IPS-18a (cell line): ENCODE measurements around the gene KLHL29.
"Not testable (repeated sequence)": the region's sequence is repeated elsewhere in the genome, so short reads cannot be mapped to it uniquely, and the experiment has no call there.

Experiments used
- H3K27ac ChIP-seq: one replicate; pipeline ENCODE4 v1.5.1; 2013; ENCODE audit warnings: low read length
- H3K27me3 ChIP-seq: one replicate; pipeline ENCODE4 v1.6.1; 2013; ENCODE audit warnings: mild to moderate bottlenecking, low read length; ENCODE audit not compliant: control insufficient read depth, insufficient read depth
- H3K36me3 ChIP-seq: one replicate; pipeline ENCODE4 v1.6.1; 2013; ENCODE audit warnings: low read depth, low read length; ENCODE audit not compliant: control insufficient read depth
- H3K4me1 ChIP-seq: one replicate; pipeline ENCODE4 v1.6.1; 2013; ENCODE audit warnings: low read depth, low read length; ENCODE audit not compliant: control insufficient read depth
- H3K4me3 ChIP-seq: one replicate; pipeline ENCODE4 v1.5.1; 2013; ENCODE audit warnings: low read length
- H3K9ac ChIP-seq: one replicate; pipeline ENCODE4 v1.6.1; 2013; ENCODE audit warnings: mild to moderate bottlenecking, low read length, moderate library complexity
- H3K9me3 ChIP-seq: one replicate; pipeline ENCODE4 v1.6.1; 2013; ENCODE audit warnings: low read depth, low read length; ENCODE audit not compliant: control insufficient read depth

KLHL29 gene

GRCh38 chr2:23384551-23385343 is at the start of gene KLHL29:
TSS of gene KLHL29 (plus strand) at chr2:23385179. CDS start at chr2:23562197, 177,018 bp downstream.
- Histone ChIP-seq H3K27ac (no peak within 1 kb of the TSS), H3K9me3 (no peaks in the 10 kb centered on the region), H3K4me1 (peaks cover 6% of the 10 kb centered on the region), H3K4me3 (peak within 1 kb of the TSS; percentile 64), H3K9ac (no peak within 1 kb of the TSS), H3K36me3 (no peaks in the 10 kb centered on the region), H3K27me3 (peaks cover 72% of the 10 kb centered on the region)

- H3K36me3 ChIP-seq, result no peaks in the 10 kb centered on the region
- H3K4me1 ChIP-seq, result no peaks in the 10 kb centered on the region
- no peak overlapping the region for H3K4me3 ChIP-seq
- no peaks in the 10 kb centered on the region for H3K27me3 ChIP-seq
- H3K9me3 ChIP-seq, result no peaks in the 10 kb centered on the region
- H3K9ac ChIP-seq, result no peak overlapping the region
- H3K27ac ChIP-seq, result no peak overlapping the region
Observed at GRCh38 chr2:23335550-23335949, 49.4 kb upstream of the KLHL29 start.

GRCh38 chr2:23342075-23342474 is 42.9 kb upstream of the KLHL29 start:
- Histone ChIP-seq H3K4me3 (no peak overlapping the region), H3K4me1 (no peaks in the 10 kb centered on the region), H3K27me3 (no peaks in the 10 kb centered on the region), H3K9ac (no peak overlapping the region), H3K27ac (no peak overlapping the region), H3K9me3 (no peaks in the 10 kb centered on the region), H3K36me3 (no peaks in the 10 kb centered on the region)

DNA sequence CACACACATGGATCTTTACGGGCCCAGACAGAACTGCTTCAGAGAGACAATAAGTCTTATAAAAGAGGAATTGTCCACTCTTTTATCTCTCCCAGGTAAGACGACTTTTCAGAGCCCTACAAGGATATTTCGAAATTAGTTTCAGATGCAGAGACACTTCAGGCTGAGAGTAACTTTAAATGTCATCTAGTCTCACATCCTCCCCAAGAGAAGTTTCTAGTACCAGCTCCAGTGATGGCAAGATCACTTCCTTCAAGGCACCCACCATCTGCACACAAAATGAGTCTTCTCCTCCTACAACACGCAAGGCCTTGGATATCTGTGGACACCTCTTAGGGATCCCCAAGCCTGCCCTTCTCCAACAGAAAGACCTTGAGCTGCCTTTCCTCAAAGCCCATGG is 39.0 kb upstream of the KLHL29 start:
- H3K27me3 ChIP-seq, result peaks cover 1% of the 10 kb centered on the region
- no peak overlapping the region for H3K4me3 ChIP-seq
- H3K9ac ChIP-seq, result no peak overlapping the region
- H3K27ac ChIP-seq, result no peak overlapping the region
- H3K36me3 ChIP-seq, result no peaks in the 10 kb centered on the region
- no peaks in the 10 kb centered on the region for H3K4me1 ChIP-seq
- H3K9me3 ChIP-seq, result no peaks in the 10 kb centered on the region

GRCh38 chr2:23346781-23347180 is 38.2 kb upstream of the KLHL29 start:
- no peaks in the 10 kb centered on the region for H3K36me3 ChIP-seq
- no peak overlapping the region for H3K9ac ChIP-seq
- H3K9me3 ChIP-seq, result no peaks in the 10 kb centered on the region
- peaks cover 8% of the 10 kb centered on the region for H3K27me3 ChIP-seq
- no peak overlapping the region for H3K27ac ChIP-seq
- peaks cover 2% of the 10 kb centered on the region for H3K4me1 ChIP-seq
- H3K4me3 ChIP-seq, result no peak overlapping the region

- H3K36me3 ChIP-seq, result no peaks in the 10 kb centered on the region
- no peak overlapping the region for H3K9ac ChIP-seq
- H3K9me3 ChIP-seq, result no peaks in the 10 kb centered on the region
- H3K27ac ChIP-seq, result no peak overlapping the region
- H3K4me3 ChIP-seq, result no peak overlapping the region
- peaks cover 5% of the 10 kb centered on the region for H3K4me1 ChIP-seq
- peaks cover 16% of the 10 kb centered on the region for H3K27me3 ChIP-seq
Observed at GRCh38 chr2:23347471-23348092, 37.4 kb upstream of the KLHL29 start.

- not testable (repeated sequence) for H3K9me3 ChIP-seq, H3K9ac ChIP-seq, H3K36me3 ChIP-seq, H3K27ac ChIP-seq, H3K4me3 ChIP-seq, H3K4me1 ChIP-seq
- H3K27me3 ChIP-seq, result peaks cover 18% of the 10 kb centered on the region
Observed at GRCh38 chr2:23348093-23348481, 36.9 kb upstream of the KLHL29 start.

DNA sequence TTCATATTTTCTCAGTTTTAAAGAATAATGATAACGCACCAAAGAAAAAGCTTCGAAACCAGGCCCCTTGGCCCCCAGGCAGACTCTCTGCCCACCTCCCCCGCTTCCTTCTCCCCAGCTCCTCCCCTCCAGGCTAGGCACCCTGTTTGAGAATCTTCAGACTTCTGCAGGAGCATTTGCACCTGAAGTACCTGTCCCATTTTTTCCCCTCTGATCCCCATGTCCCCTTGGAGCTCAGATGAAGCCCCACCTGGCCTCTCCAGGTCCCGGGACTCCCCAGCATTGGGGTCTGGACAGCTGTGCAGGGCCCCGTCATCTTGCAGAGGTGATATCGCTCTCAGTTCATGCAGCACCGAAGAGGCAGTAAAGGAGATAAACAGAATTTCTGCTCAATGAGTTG is 35.5 kb upstream of the KLHL29 start:
- Histone ChIP-seq H3K27ac (no peak overlapping the region), H3K4me1 (peaks cover 5% of the 10 kb centered on the region), H3K9me3 (no peaks in the 10 kb centered on the region), H3K9ac (no peak overlapping the region), H3K36me3 (no peaks in the 10 kb centered on the region), H3K4me3 (no peak overlapping the region), H3K27me3 (peaks cover 18% of the 10 kb centered on the region)

DNA sequence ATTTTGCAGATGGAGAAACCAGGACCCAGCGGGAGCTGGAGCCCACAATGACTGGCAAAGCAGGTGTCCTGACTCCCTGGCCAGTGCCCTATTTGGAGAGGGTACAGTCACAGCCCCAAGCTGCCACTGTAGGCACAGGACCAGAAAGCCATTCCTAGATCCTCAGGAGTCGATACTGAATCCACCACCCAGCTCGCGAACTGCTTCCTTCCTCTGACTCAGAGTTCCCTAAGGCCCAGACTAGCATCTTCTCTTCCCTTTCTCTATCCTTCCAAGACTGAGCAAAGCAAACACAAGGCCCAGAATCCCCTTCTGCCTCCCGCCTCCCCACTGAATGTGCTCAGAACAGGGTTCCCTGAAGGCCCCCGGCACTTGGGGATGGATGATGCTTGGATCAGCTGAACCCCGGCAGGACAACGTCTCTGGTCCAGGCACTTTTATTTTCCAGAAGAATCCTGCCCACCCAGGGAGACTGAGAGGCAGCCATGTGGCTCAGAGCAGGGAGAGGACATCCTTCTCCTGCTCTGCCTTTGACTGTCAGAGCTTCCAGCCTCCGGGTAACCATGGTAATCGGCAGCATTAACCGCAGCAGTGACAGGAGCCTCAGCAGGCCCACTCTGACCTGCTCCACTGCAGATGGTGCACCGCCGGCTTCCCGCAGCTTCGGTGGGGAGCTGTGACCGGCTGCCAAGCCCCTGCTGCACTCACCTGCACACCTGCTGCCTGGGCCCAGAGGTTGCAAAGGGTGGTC is 34.8 kb upstream of the KLHL29 start:
- Histone ChIP-seq H3K4me1 (peaks cover 5% of the 10 kb centered on the region), H3K9ac (no peak overlapping the region), H3K9me3 (no peaks in the 10 kb centered on the region), H3K4me3 (no peak overlapping the region), H3K27me3 (peaks cover 18% of the 10 kb centered on the region), H3K36me3 (no peaks in the 10 kb centered on the region), H3K27ac (no peak overlapping the region)

DNA sequence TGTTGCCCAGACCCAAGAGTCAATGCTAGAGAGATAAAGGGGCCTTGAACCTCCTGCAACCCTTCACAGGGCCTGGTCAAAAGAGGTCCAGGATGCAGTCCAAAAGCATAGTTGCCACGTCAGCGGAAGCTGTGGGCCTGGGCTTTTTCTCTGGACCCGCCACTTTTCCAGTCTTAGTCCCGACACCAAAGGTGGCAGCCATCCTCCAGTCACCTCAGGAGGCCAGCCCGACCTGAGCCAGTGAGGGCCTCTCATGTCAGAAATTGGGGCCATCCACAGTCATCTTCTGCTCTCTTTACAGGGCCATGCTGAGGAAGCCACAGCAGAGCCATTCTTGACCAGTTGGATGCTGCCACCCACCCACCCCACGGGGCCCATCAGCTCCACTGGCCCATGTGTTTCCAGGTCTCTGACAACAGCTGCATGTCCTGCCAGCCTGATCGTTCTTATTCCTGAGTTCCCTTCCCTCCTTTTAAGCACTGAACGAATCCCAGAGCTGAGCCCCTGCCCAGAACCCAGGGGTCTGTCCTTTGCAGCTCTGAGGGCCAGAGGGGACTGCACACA is 34.1 kb upstream of the KLHL29 start:
- Histone ChIP-seq H3K4me1 (peaks cover 5% of the 10 kb centered on the region), H3K4me3 (no peak overlapping the region), H3K9me3 (no peaks in the 10 kb centered on the region), H3K27me3 (peaks cover 18% of the 10 kb centered on the region), H3K9ac (no peak overlapping the region), H3K36me3 (no peaks in the 10 kb centered on the region), H3K27ac (no peak overlapping the region)

DNA sequence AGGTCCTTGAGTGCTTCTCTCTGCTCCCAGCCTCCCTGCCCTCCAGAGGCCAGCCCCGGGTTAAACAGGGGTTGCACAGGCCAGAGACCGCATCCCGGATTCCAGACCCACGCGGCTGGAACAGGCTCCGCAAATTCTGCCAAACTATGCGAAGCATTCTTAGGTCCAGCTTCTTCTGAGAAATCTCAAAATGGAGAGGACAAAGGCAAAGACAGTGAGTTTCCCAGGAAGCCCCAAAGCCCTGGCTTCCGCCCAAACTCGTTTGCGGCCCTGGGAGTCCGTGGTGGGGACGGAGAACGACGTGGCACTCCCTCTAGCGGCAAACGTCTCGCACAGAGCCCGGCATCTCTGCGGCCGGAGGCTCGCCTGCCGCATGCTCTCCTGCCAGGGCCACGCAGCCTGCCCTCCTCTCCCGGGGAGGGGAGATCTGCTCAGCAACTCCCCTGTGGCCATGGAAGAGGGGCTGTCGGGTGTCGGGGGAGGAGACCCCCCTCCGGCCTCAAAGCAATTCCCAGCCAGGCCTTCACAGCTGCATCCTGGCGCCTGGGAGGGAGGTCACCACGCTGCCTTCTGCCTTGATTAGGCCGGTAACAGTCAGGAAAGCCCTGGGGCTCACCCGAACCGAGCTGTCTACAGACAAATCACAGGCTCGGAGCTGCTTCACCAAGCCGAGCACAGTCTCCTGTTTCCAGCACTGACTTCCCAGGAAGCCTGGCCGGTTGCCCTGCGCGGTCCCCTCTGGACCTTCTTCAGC is 33.4 kb upstream of the KLHL29 start:
- Histone ChIP-seq H3K9ac (no peak overlapping the region), H3K4me1 (peaks cover 5% of the 10 kb centered on the region), H3K4me3 (peak overlapping the region; percentile 21), H3K36me3 (no peaks in the 10 kb centered on the region), H3K27me3 (peaks cover 18% of the 10 kb centered on the region), H3K9me3 (no peaks in the 10 kb centered on the region), H3K27ac (no peak overlapping the region)
